Measurements from ENCODE around the gene NFAM1.

DNA sequence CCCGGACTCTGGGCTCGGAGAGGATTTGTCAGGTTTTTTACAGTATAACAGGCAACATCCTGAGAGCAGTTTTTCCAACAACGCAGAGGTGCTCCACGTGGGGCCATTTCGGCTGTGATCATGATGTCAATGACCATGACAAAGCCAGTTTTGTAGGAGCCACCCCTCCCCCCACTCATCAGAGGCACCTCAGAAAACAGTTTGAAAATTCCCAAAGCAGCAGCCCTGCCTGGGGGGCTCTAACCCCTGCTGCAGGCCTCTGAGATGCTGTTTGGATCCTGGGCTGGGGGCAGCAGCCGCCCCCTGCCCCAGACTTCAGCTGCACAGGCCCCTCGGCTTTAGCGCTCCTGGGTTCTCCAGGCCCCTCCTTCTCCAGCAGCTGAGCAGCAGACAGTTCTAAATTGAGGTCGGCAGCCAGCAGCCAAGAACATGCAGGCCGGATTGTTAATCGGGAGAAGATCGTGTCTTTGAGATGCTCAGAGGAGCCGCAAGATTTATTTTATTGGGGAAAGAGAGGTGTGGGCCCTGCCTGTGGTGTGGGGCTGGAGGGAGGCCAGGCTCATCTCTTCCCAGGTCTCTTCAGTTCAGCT is 19.4 kb downstream of the NFAM1 start:
- TF ChIP-seq, protein P1, sequence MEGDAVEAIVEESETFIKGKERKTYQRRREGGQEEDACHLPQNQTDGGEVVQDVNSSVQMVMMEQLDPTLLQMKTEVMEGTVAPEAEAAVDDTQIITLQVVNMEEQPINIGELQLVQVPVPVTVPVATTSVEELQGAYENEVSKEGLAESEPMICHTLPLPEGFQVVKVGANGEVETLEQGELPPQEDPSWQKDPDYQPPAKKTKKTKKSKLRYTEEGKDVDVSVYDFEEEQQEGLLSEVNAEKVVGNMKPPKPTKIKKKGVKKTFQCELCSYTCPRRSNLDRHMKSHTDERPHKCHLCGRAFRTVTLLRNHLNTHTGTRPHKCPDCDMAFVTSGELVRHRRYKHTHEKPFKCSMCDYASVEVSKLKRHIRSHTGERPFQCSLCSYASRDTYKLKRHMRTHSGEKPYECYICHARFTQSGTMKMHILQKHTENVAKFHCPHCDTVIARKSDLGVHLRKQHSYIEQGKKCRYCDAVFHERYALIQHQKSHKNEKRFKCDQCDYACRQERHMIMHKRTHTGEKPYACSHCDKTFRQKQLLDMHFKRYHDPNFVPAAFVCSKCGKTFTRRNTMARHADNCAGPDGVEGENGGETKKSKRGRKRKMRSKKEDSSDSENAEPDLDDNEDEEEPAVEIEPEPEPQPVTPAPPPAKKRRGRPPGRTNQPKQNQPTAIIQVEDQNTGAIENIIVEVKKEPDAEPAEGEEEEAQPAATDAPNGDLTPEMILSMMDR (IDR thresholded peaks at IDR 0.05): no peak
- TF ChIP-seq POLR2A (IDR thresholded peaks at IDR 0.05) (no peak), POLR2AphosphoS5 (IDR thresholded peaks at IDR 0.05) (no peak)
